Testis (tissue), 2 donors: ENCODE results near the gene HPDL.

ENCODE experiments used
- CTCF ChIP-seq, 3 experiments: fragments of 450-650 bp in 2 of 3; fragments of 200-600 bp in 1 of 3; sonication (generic) in 1 of 3; IDR thresholded peaks; one replicate each; pipeline ENCODE4 v1.5.1; 2016 to 2019; ENCODE audit warnings: antibody characterized with exemption in 3 of 3, mild to moderate bottlenecking in 2 of 3, moderate library complexity in 1 of 3
- POLR2A ChIP-seq: fragments of 450-650 bp; IDR thresholded peaks from one replicate; pipeline ENCODE4 v1.6.1; 2017; ENCODE audit warnings: antibody characterized with exemption, mild to moderate bottlenecking, moderate library complexity

DNA sequence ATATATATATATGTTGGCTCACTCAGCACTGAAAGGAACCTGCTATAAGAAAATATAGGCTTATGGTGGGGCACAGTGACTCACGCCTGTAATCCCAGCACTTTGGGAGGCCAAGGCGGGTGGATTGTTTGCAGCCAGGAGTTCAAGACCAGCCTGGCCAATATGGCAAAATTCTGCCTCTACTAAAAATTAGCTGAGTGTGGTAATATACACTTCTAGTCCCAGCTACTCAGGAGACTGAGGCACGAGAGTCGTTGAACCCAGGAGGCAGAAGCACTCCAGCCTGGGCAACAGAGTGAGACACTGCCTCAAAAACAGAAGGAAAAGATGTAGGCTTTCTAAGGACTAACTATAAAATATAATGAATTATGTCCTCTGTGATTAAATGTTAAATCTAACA lies 28.1 kb downstream of the HPDL start:
- TF ChIP-seq CTCF (IDR thresholded peaks at IDR 0.05) (no peak), POLR2A (no peak)
